CD4-positive, alpha-beta T cell (primary cell): Measurements from ENCODE around the gene TLK1. TPM values are rescaled to one million over a fixed set of nuclear protein-coding genes. Genes with fewer than 3 reads are reported as not detected.

Source experiments
- ATAC-seq: fragments of 200-7000 bp; cut with Tn5 transposase; one replicate; pipeline ENCODE4 v1.10.0; 2022; ENCODE audit warnings: mild to moderate bottlenecking; ENCODE audit not compliant: poor library complexity
- CTCF ChIA-PET: fragments of 350-600 bp; sonication (Branson Sonifier 250); formaldehyde crosslinking; loops from one replicate; lab custom pipeline; 2021; ENCODE audit warnings: antibody characterized with exemption, inconsistent platforms; lab: Charles Lee
- POLR2A ChIA-PET: fragments of 350-600 bp; sonication (Branson Sonifier 250); formaldehyde crosslinking; loops from one replicate; lab custom pipeline; 2021; ENCODE audit warnings: antibody characterized with exemption, inconsistent platforms; lab: Charles Lee
- DNase-seq, 14 experiments: peaks; one replicate each; pipeline ENCODE4 v3.0.0-alpha.2; 2013 to 2020; ENCODE audit warnings: mixed read lengths in 2 of 14
- H3K27ac ChIP-seq, 2 donors: one replicate each; pipeline versions ENCODE4 v1.5.1 to v1.7.0; 2013; ENCODE audit warnings: low read length in 2 of 2, low read depth in 1 of 2, mild to moderate bottlenecking in 1 of 2
- H3K27me3 ChIP-seq, 2 experiments: 1 replicate in 1 of 2; 2 replicates in 1 of 2; pipeline versions ENCODE4 v1.6.1 to v1.7.0; 2013; ENCODE audit warnings: low read length in 2 of 2, control low read depth in 1 of 2, mild to moderate bottlenecking in 1 of 2, moderate library complexity in 1 of 2; ENCODE audit not compliant: insufficient read depth in 2 of 2, control insufficient read depth in 1 of 2
- H3K36me3 ChIP-seq: one replicate; pipeline ENCODE4 v1.6.1; 2013; ENCODE audit warnings: low read length, control low read depth; ENCODE audit not compliant: insufficient read depth
- H3K4me1 ChIP-seq: one replicate; pipeline ENCODE4 v1.6.1; 2013; ENCODE audit warnings: low read length, control low read depth; ENCODE audit not compliant: insufficient read depth
- H3K4me3 ChIP-seq: one replicate; pipeline ENCODE4 v1.5.1; 2013; ENCODE audit warnings: mild to moderate bottlenecking, low read length, moderate library complexity
- H3K9me3 ChIP-seq, 2 experiments: 1 replicate in 1 of 2; 2 replicates in 1 of 2; pipeline versions ENCODE4 v1.6.1 to v1.7.0; 2013; ENCODE audit warnings: low read length in 2 of 2, mild to moderate bottlenecking in 2 of 2, control low read depth in 1 of 2, moderate library complexity in 1 of 2; ENCODE audit not compliant: control insufficient read depth in 1 of 2, insufficient read depth in 1 of 2
- H3K27ac Mint-ChIP-seq: one replicate; pipeline ENCODE4 v1.8.0; 2020; ENCODE audit warnings: mixed read lengths
- H3K27me3 Mint-ChIP-seq: one replicate; pipeline ENCODE4 v1.8.0; 2021; ENCODE audit warnings: mixed read lengths
- H3K36me3 Mint-ChIP-seq: one replicate; pipeline ENCODE4 v1.8.0; 2021; ENCODE audit warnings: low read depth, mixed read lengths
- H3K4me1 Mint-ChIP-seq: one replicate; pipeline ENCODE4 v1.8.0; 2021; ENCODE audit warnings: low read depth, mixed read lengths
- H3K4me3 Mint-ChIP-seq: one replicate; pipeline ENCODE4 v1.8.0; 2020; ENCODE audit warnings: mild to moderate bottlenecking, mixed read lengths
- H3K9me3 Mint-ChIP-seq: one replicate; pipeline ENCODE4 v1.8.0; 2020; ENCODE audit warnings: mixed read lengths
- CTCF ChIP-seq: fragments of 200-600 bp; IDR thresholded peaks from one replicate; pipeline ENCODE4 v1.8.0; 2022; ENCODE audit warnings: antibody characterized with exemption, mild to moderate bottlenecking
- intact Hi-C, 2 experiments: fragments of 100-400 bp; cut with DNase I in 1 of 2; cut with micrococcal nuclease in 1 of 2; formaldehyde crosslinking; loops; one replicate each; pipeline versions ENCODE4 v1.15.1 to v1.9.0; 2023 to 2025; cut with DNase I, micrococcal nuclease
- total RNA-seq, 174 experiments: library from RNA in 2 of 174; stranded (reverse) in 2 of 174; gene quantifications; one replicate each; pipeline ENCODE4 v1.2.3 and lab custom pipeline; 2021 to 2026

The TLK1 gene
- total RNA-seq, 2 experiments from 2014 or later, result 135 to 138 TPM

GRCh38 chr2:171124541-171124940 lies 36.2 kb downstream of the TLK1 start:
- Mint-ChIP-seq H3K4me3 (no peak overlapping the region), H3K27me3 (no peaks in the 10 kb centered on the region), H3K36me3 (peaks cover 5% of the 10 kb centered on the region), H3K27ac (peak overlapping the region; percentile 4), H3K4me1 (peaks cover 83% of the 10 kb centered on the region), H3K9me3 (no peaks in the 10 kb centered on the region)
- H3K27me3 ChIP-seq, result no peaks in the 10 kb centered on the region
- no peak overlapping the region for H3K27ac ChIP-seq
- peaks cover 13% of the 10 kb centered on the region for H3K4me1 ChIP-seq
- TF ChIP-seq CTCF, result no peak
- no peak for DNase-seq
- intact Hi-C loops, result loop anchor here in 1 of 2 experiments (5.0 kb wide), 2 partner anchors 33 to 37 kb away; no protein-coding TSS in a partner anchor
- no peak overlapping the region for H3K4me3 ChIP-seq
- CTCF ChIA-PET, result no interaction called here
- ATAC-seq, result no peak
- no peaks in the 10 kb centered on the region for H3K36me3 ChIP-seq
- POLR2A ChIA-PET, result no interaction called here
- H3K9me3 ChIP-seq, result no peaks in the 10 kb centered on the region

GRCh38 chr2:171109571-171109970 lies 51.1 kb downstream of the TLK1 start:
- peaks cover 13% of the 10 kb centered on the region for H3K36me3 ChIP-seq
- H3K4me3 ChIP-seq, result no peak overlapping the region
- intact Hi-C loops, result loop anchor here in 1 of 2 experiments (5.0 kb wide), 1 partner anchor 33 kb away; no protein-coding TSS in a partner anchor
- ATAC-seq (no peak), DNase-seq (no peak)
- no peak for TF ChIP-seq CTCF
- no peak overlapping the region for H3K27ac ChIP-seq
- Mint-ChIP-seq H3K9me3 (peaks cover 4% of the 10 kb centered on the region), H3K36me3 (peaks cover 84% of the 10 kb centered on the region), H3K27ac (peak overlapping the region; percentile 21), H3K4me3 (no peak overlapping the region), H3K4me1 (peaks cover 80% of the 10 kb centered on the region), H3K27me3 (no peaks in the 10 kb centered on the region)
- ChIA-PET POLR2A (interaction anchor here (1.0 kb wide), 1 partner anchor 23 kb away, joined by 3 read pairs; no protein-coding TSS in a partner anchor), CTCF (interaction anchor here (0.7 to 1.2 kb wide), 2 partner anchors 23 to 28 kb away, joined by 3 read pairs; no protein-coding TSS in a partner anchor)
- H3K9me3 ChIP-seq, result peaks cover 0 to 6% of the 10 kb centered on the region in 2 experiments
- H3K4me1 ChIP-seq, result peaks cover 4% of the 10 kb centered on the region
- no peaks in the 10 kb centered on the region for H3K27me3 ChIP-seq

GRCh38 chr2:171109020-171109419 lies 51.7 kb downstream of the TLK1 start:
- peaks cover 82% of the 10 kb centered on the region for H3K4me1 Mint-ChIP-seq
- TF ChIP-seq CTCF, result no peak
- peaks cover 4% of the 10 kb centered on the region for H3K9me3 Mint-ChIP-seq
- no peak overlapping the region for H3K4me3 Mint-ChIP-seq
- ChIA-PET CTCF (interaction anchor here (0.7 to 1.2 kb wide), 2 partner anchors 22 to 27 kb away, joined by 3 read pairs; no protein-coding TSS in a partner anchor), POLR2A (interaction anchor here (1.0 kb wide), 1 partner anchor 22 kb away, joined by 3 read pairs; no protein-coding TSS in a partner anchor)
- H3K27me3 Mint-ChIP-seq, result no peaks in the 10 kb centered on the region
- Histone ChIP-seq H3K9me3 (peaks cover 0 to 6% of the 10 kb centered on the region in 2 experiments), H3K4me3 (no peak overlapping the region), H3K27ac (no peak overlapping the region), H3K4me1 (peaks cover 4% of the 10 kb centered on the region), H3K36me3 (peaks cover 8% of the 10 kb centered on the region), H3K27me3 (no peaks in the 10 kb centered on the region)
- intact Hi-C loops, result loop anchor here in 1 of 2 experiments (5.0 kb wide), 1 partner anchor 33 kb away; no protein-coding TSS in a partner anchor
- H3K36me3 Mint-ChIP-seq, result peaks cover 83% of the 10 kb centered on the region
- DNase-seq (no peak), ATAC-seq (no peak)
- peak overlapping the region; percentile 6 for H3K27ac Mint-ChIP-seq
